ENCODE data around the gene AP5B1.

- no peak for TF ChIP-seq CTCF (conservative IDR thresholded peaks at IDR 0.05; ENCODE audit: low read length)
- TF ChIP-seq EZH2phosphoT487 (IDR thresholded peaks at IDR 0.05; ENCODE audit: borderline replicate concordance, low read depth, low read length), result no peak
Observed at GRCh38 chr11:65771589-65772112, 9.1 kb downstream of the AP5B1 start.
